Vagina (tissue), 2 donors: ENCODE data around the gene SPON1. TPM values are rescaled to one million over a fixed set of nuclear protein-coding genes. Genes with fewer than 3 reads are reported as not detected.

Experiments
- DNase-seq, 2 donors: peaks; one replicate each; pipeline ENCODE4 v3.0.0-alpha.2; 2017; ENCODE audit errors: extremely low spot score in 2 of 2
- H3K27ac ChIP-seq: fragments of 200-600 bp; sonication (generic); one replicate; pipeline ENCODE4 v1.5.1; 2019
- H3K27me3 ChIP-seq: fragments of 200-600 bp; sonication (generic); one replicate; pipeline ENCODE4 v1.5.1; 2019
- H3K36me3 ChIP-seq, 2 donors: fragments of 200-600 bp; sonication (generic); one replicate each; pipeline ENCODE4 v1.5.1; 2017 to 2019
- H3K4me1 ChIP-seq: fragments of 200-600 bp; sonication (generic); one replicate; pipeline ENCODE4 v1.5.1; 2019
- H3K4me3 ChIP-seq, 2 donors: fragments of 200-600 bp; sonication (generic); 1 replicate in 1 of 2; 2 replicates in 1 of 2; pipeline ENCODE4 v1.5.1; 2016 to 2019
- H3K9me3 ChIP-seq: fragments of 200-600 bp; sonication (generic); one replicate; pipeline ENCODE4 v1.5.1; 2019
- POLR2A ChIP-seq, 2 donors: fragments of 450-650 bp; IDR thresholded peaks; one replicate each; pipeline ENCODE4 v1.6.1; 2017; ENCODE audit warnings: antibody characterized with exemption in 2 of 2, mild to moderate bottlenecking in 2 of 2, moderate library complexity in 2 of 2
- POLR2AphosphoS5 ChIP-seq, 2 donors: sonication (generic); formaldehyde crosslinking; IDR thresholded peaks; one replicate each; pipeline ENCODE4 v1.9.0; 2017; ENCODE audit warnings: antibody characterized with exemption in 2 of 2, mild to moderate bottlenecking in 2 of 2, low read depth in 1 of 2; ENCODE audit not compliant: insufficient read depth in 1 of 2
- intact Hi-C: fragments of 100-400 bp; cut with DNase I; formaldehyde crosslinking; loops from one replicate; pipeline ENCODE4 v1.15.1; 2023
- total RNA-seq: library from RNA; depleted of rRNA; stranded (reverse); fragments of >200 nt; gene quantifications from one replicate; pipeline ENCODE4 v1.2.3, GENCODE V29; 2016
- TF ChIP-seq, protein P1 (sequence below), 3 experiments: fragments of 450-650 bp in 2 of 3; fragments of 200-600 bp in 1 of 3; sonication (generic) in 1 of 3; IDR thresholded peaks; one replicate each; pipeline ENCODE4 v1.5.1; 2017 to 2019; ENCODE audit warnings: antibody characterized with exemption in 3 of 3, mild to moderate bottlenecking in 2 of 3, moderate library complexity in 2 of 3

SPON1 gene
- total RNA-seq, 1 donor from 2014 or later, result 31.7 TPM

DNA sequence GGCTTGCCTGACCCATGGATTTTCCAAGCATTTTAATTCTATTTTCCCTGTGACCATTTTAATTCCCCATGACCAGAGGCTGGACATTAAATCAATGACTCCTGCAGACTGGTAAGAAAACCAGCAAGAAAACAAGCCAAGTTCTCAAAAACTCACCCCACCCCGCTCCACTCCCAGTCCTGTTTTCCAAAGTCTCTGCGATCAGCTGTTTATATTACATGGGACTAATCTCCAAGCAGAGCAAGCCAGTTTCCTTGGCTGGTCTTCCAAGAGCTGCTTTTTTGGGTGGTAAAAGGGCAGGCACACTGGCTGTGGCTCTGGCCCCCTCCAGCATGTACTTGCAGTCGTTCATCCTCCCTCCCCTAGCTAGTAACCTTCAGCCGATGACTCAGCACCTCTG is 298.5 kb downstream of the SPON1 start:
- no peaks in the 10 kb centered on the region for H3K36me3 ChIP-seq
- TF ChIP-seq POLR2A (IDR thresholded peaks at IDR 0.05), result no peak
- no peak for TF ChIP-seq POLR2AphosphoS5 (IDR thresholded peaks at IDR 0.05; ENCODE audit: insufficient read depth in 1 of 2, low read depth in 1 of 2)
- TF ChIP-seq, protein P1, sequence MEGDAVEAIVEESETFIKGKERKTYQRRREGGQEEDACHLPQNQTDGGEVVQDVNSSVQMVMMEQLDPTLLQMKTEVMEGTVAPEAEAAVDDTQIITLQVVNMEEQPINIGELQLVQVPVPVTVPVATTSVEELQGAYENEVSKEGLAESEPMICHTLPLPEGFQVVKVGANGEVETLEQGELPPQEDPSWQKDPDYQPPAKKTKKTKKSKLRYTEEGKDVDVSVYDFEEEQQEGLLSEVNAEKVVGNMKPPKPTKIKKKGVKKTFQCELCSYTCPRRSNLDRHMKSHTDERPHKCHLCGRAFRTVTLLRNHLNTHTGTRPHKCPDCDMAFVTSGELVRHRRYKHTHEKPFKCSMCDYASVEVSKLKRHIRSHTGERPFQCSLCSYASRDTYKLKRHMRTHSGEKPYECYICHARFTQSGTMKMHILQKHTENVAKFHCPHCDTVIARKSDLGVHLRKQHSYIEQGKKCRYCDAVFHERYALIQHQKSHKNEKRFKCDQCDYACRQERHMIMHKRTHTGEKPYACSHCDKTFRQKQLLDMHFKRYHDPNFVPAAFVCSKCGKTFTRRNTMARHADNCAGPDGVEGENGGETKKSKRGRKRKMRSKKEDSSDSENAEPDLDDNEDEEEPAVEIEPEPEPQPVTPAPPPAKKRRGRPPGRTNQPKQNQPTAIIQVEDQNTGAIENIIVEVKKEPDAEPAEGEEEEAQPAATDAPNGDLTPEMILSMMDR (IDR thresholded peaks at IDR 0.05), result no peak
- H3K4me1 ChIP-seq, result no peaks in the 10 kb centered on the region
- H3K4me3 ChIP-seq, result no peak overlapping the region
- DNase-seq, result no peak
- intact Hi-C loops, result no loop called here
- H3K27ac ChIP-seq, result no peak overlapping the region
- no peaks in the 10 kb centered on the region for H3K27me3 ChIP-seq
- H3K9me3 ChIP-seq, result no peaks in the 10 kb centered on the region

DNA sequence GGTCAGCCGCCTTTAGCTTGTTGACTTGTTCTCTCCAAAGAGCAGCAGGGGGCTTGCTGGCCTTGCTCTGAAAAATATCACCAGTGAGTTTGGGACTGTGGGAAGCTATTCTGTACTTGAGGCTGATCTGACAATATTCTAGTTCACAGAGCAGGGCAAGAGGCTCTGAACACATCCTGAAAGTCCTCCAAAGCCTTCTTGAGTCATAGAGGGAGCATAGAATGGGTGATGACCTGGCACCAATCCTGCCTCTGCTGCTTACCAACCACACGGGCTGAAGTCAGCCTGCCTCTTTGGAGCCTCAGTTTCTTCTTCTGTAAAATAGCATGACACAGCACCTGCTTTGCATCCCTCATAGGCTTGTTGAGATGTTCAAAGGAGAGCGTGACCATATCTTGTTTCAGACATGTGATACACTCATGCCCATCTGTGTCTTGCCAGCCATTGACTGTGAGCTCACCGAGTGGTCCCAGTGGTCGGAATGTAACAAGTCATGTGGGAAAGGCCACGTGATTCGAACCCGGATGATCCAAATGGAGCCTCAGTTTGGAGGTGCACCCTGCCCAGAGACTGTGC is 299.8 kb downstream of the SPON1 start:
- TF ChIP-seq POLR2AphosphoS5 (IDR thresholded peaks at IDR 0.05; ENCODE audit: insufficient read depth in 1 of 2, low read depth in 1 of 2) (no peak), POLR2A (IDR thresholded peaks at IDR 0.05) (no peak)
- TF ChIP-seq, protein P1 (IDR thresholded peaks at IDR 0.05), result no peak

DNA sequence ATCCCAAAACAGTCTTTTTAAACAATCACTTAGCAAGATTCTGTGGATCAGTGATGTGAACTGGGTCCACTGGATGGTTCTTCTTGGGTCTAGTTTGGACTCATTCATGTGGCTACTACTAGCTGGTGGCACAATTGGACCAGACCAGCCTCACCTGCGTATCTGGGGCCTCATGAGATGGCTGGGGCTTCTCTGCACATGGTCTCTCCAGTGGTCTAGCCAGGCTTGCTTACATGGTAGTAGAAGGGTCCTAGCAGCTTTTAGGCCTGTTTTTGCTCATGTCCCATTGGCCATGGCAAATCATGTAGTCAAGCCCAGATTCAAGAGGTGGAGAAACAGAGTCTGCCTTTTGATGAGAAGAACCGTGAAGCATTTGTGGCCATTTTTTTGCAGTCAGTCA is 302.4 kb downstream of the SPON1 start:
- TF ChIP-seq POLR2A (IDR thresholded peaks at IDR 0.05), result no peak
- TF ChIP-seq, protein P1 (IDR thresholded peaks at IDR 0.05), result no peak
- no peak for TF ChIP-seq POLR2AphosphoS5 (IDR thresholded peaks at IDR 0.05; ENCODE audit: insufficient read depth in 1 of 2, low read depth in 1 of 2)

More for the DNA sequence above, 299.8 kb downstream of the SPON1 start:
- Histone ChIP-seq H3K27me3 (no peaks in the 10 kb centered on the region), H3K9me3 (no peaks in the 10 kb centered on the region), H3K36me3 (no peaks in the 10 kb centered on the region), H3K4me1 (no peaks in the 10 kb centered on the region), H3K4me3 (no peak overlapping the region), H3K27ac (no peak overlapping the region)
- intact Hi-C loops, result no loop called here
- no peak for DNase-seq

DNA sequence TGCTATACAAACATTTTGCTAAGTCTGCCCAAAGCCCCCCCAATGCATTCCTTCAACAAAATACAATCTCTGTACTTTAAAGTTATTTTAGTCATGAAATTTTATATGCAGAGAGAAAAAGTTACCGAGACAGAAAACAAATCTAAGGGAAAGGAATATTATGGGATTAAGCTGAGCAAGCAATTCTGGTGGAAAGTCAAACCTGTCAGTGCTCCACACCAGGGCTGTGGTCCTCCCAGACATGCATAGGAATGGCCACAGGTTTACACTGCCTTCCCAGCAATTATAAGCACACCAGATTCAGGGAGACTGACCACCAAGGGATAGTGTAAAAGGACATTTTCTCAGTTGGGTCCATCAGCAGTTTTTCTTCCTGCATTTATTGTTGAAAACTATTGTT is 304.1 kb downstream of the SPON1 start:
- no peaks in the 10 kb centered on the region for H3K36me3 ChIP-seq
- no peaks in the 10 kb centered on the region for H3K4me1 ChIP-seq
- DNase-seq, result no peak
- TF ChIP-seq POLR2A (IDR thresholded peaks at IDR 0.05), result no peak
- no peak for TF ChIP-seq POLR2AphosphoS5 (IDR thresholded peaks at IDR 0.05; ENCODE audit: insufficient read depth in 1 of 2, low read depth in 1 of 2)
- TF ChIP-seq, protein P1 (IDR thresholded peaks at IDR 0.05), result no peak
- intact Hi-C loops, result no loop called here
- H3K4me3 ChIP-seq, result no peak overlapping the region
- no peak overlapping the region for H3K27ac ChIP-seq
- no peaks in the 10 kb centered on the region for H3K27me3 ChIP-seq
- no peaks in the 10 kb centered on the region for H3K9me3 ChIP-seq

More for the DNA sequence above, 302.4 kb downstream of the SPON1 start:
- intact Hi-C loops, result no loop called here
- Histone ChIP-seq H3K9me3 (no peaks in the 10 kb centered on the region), H3K4me3 (no peak overlapping the region), H3K27me3 (no peaks in the 10 kb centered on the region), H3K27ac (no peak overlapping the region), H3K4me1 (no peaks in the 10 kb centered on the region), H3K36me3 (no peaks in the 10 kb centered on the region)
- DNase-seq, result no peak

DNA sequence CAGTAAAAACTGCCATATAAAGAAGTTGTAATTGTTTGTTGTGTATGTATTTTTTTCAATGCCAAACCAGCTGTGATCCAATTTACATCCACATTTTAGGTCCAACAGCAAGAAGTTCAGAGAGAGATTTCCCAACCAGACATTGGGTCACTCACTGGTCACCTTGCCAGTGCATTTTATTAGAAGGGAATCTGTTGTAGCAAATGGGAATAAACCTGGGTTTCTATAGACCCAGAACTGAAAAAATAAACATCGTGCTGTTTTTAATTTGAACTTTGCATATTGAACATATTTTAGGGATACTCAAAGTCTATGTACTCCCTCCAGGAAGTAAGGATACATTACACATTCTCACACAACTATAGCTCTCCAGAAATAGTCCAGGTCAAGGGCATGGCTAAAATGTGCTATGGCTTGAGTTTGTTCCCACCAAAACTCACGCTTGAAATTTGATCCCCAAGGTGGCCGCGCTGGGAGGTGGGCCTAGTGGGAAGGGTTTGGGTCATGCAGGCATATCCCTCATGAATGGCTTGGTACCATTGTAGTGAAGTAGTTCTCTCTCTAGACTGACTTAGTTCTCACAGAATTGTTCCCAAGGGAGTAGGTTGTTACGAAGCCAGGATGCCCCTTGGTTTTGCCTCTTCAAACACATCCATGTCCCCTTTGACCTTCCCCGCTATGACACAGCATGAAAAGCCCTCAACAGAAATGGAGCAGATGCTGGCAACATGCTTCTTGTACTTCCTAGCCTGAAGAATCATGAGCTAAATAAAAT is 305.5 kb downstream of the SPON1 start:
- no peaks in the 10 kb centered on the region for H3K4me1 ChIP-seq
- TF ChIP-seq POLR2A (IDR thresholded peaks at IDR 0.05) (no peak), POLR2AphosphoS5 (IDR thresholded peaks at IDR 0.05; ENCODE audit: insufficient read depth in 1 of 2, low read depth in 1 of 2) (no peak)
- TF ChIP-seq, protein P1 (IDR thresholded peaks at IDR 0.05), result no peak
- intact Hi-C loops, result no loop called here
- no peak for DNase-seq
- H3K9me3 ChIP-seq, result no peaks in the 10 kb centered on the region
- H3K36me3 ChIP-seq, result no peaks in the 10 kb centered on the region
- no peaks in the 10 kb centered on the region for H3K27me3 ChIP-seq
- no peak overlapping the region for H3K4me3 ChIP-seq
- no peak overlapping the region for H3K27ac ChIP-seq
